AG09319 (cell line): ENCODE results near the gene KIF11.
"Not testable (repeated sequence)": the region's sequence is repeated elsewhere in the genome, so short reads cannot be mapped to it uniquely, and the experiment has no call there.

Experiments
- DNase-seq: peaks from one replicate; pipeline ENCODE4 v3.0.0-alpha.2; 2010; ENCODE audit warnings: low read depth; ENCODE audit errors: extremely low read depth
- CTCF ChIP-seq: IDR thresholded peaks from 2 replicates; pipeline ENCODE4 v1.5.1; 2011; ENCODE audit warnings: low read depth, mild to moderate bottlenecking, inconsistent platforms, low read length, moderate library complexity

The KIF11 gene

DNA sequence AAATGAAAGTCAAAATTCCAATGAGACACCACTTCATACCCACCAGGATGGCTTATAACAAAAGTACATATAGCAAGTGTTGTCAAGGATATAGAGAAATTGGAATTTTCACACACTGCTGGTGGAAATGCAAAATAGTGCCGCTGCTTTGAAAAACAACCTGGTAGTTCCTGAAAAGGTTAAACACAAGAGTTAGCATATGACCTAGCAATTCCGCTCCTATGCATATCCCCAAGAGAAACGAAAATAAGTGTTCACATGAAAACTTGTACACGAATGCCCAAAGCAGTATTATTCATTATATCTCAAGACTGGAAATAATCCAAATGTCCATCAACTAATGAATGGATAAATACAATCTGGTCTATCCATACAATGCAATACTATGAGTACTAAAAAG, 33.9 kb upstream of the KIF11 start:
- TF ChIP-seq CTCF = no peak
- DNase-seq = no peak

GRCh38 chr10:92562424-92562823, 30.5 kb upstream of the KIF11 start:
- no peak for TF ChIP-seq CTCF
- no peak for DNase-seq

GRCh38 chr10:92567952-92568600, 24.9 kb upstream of the KIF11 start:
- DNase-seq = no peak
- TF ChIP-seq CTCF = no peak

- no peak for TF ChIP-seq CTCF
These were observed 23.9 kb upstream of the KIF11 start for GRCh38 chr10:92569071-92569470.

GRCh38 chr10:92569663-92570062, 23.3 kb upstream of the KIF11 start:
- DNase-seq = not testable (repeated sequence)

More at GRCh38 chr10:92569071-92569470, 23.9 kb upstream of the KIF11 start:
- DNase-seq = no peak

- no peak for DNase-seq
- TF ChIP-seq CTCF = no peak
These were observed 21.3 kb upstream of the KIF11 start for GRCh38 chr10:92571649-92572048.

DNA sequence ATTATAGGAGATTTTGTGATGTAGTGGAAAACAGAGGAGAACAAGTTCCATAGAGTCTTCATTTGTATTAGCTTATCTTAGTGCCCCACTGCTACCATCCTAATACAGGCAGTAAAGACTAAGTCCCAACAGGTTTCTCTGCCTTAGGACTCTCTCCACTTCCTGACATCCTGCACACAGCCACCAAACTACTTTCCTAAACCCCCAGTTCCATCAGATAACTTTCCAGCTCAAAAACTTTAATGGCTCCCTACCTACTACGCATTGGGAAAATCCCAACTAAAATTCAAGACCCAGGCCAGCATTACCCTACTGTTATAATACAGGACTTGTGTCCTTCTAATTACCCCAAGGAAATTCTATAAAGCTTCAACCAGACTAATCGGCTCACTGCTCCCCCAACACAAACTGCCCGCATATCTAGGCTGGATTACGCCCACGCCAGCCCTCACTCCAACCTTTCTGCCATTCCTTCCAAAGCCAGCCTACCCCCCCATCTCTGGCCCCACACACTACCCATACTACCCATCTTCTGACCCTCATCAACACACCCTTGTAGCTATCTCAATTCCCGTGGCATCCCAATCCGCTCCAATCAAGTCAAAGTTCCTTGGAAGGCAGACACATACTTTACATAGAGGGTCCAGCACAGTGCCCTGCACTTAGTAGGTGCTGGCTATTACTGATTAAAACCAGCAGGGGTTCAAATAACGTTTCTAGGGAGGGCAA, 20.4 kb upstream of the KIF11 start:
- no peak for TF ChIP-seq CTCF
- DNase-seq = no peak
